ENCODE measurements around the gene SLC35E3.

DNA sequence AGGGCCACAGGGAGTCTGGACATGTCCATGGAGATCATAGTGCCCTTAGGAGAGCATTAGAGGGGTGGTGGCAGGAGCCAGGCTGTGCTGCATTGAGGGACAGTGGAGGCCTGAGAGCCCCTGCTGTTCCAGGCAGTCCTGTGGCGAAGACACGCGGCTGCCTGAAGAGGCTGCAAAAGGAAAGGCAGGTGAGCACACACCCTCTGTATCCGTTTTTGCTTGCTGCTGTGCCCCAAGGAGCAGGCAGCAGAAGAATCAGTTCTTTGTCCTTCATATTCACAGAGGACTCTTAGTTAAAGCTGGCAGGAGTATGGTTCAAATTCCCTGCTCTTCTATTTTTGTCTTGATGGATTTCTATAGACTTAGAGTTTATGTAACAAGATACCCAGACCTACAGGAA lies 4.5 kb downstream of the SLC35E3 start:
- TF ChIP-seq PAX5 (IDR thresholded peaks at IDR 0.05; ENCODE audit: insufficient read depth, low read length, severe bottlenecking) (no peak), POLR2A (IDR thresholded peaks at IDR 0.05; ENCODE audit: low read depth, low read length) (no peak), POLR2AphosphoS5 (IDR thresholded peaks at IDR 0.05; ENCODE audit: low read depth, low read length) (no peak), TAF1 (IDR thresholded peaks at IDR 0.05; ENCODE audit: low read depth, low read length) (no peak)

All from GM12891 (cell line).